ENCODE results near the gene DCLK1. TPM values are rescaled to one million over a fixed set of nuclear protein-coding genes. Genes with fewer than 3 reads are reported as not detected.

Gene DCLK1
- total and polyA plus RNA-seq, 10 of the 15 experiments (the other 5 are each of a cell fraction or from before 2014, with no cell fraction given) = not detected

GRCh38 chr13:36154567-36155291, 23.5 kb upstream of the DCLK1 start (continued):
- TF ChIP-seq E2F4 (IDR thresholded peaks at IDR 0.05; ENCODE audit: low read depth, low read length) (no peak), CBFB (IDR thresholded peaks at IDR 0.05; ENCODE audit: low read depth) (no peak), CHD1 (IDR thresholded peaks at IDR 0.05; ENCODE audit: low read depth, low read length) (no peak), HDAC2 (IDR thresholded peaks at IDR 0.05) (no peak)

- Histone ChIP-seq H3K79me2 (ENCODE audit: control insufficient read depth, insufficient read depth, low read length) (no peaks in the 10 kb centered on the region), H2AFZ (ENCODE audit: control insufficient read depth, low read depth, low read length) (no peak overlapping the region), H3K27me3 (replicated peaks in 1 of 2; ENCODE audit: control insufficient read depth in 2 of 2, insufficient read depth in 2 of 2, low read length in 1 of 2) (no peaks in the 10 kb centered on the region), H3K27ac (ENCODE audit: control insufficient read depth, insufficient read depth) (no peak overlapping the region), H3K4me1 (ENCODE audit: control insufficient read depth, insufficient read depth, low read length) (no peaks in the 10 kb centered on the region), H3K9ac (ENCODE audit: control insufficient read depth, insufficient read depth, low read length) (no peak overlapping the region), H3K4me2 (ENCODE audit: control insufficient read depth, insufficient read depth) (no peak overlapping the region), H3K36me3 (ENCODE audit: control insufficient read depth in 2 of 2, insufficient read depth in 2 of 2, low read length in 1 of 2) (no peaks in the 10 kb centered on the region), H4K20me1 (ENCODE audit: control insufficient read depth, insufficient read depth) (no peaks in the 10 kb centered on the region), H3K9me3 (replicated peaks; ENCODE audit: control insufficient read depth, insufficient read depth, low read length) (no peaks in the 10 kb centered on the region), H3K4me3 (no peak overlapping the region)
- ChIA-PET SMC1A (ENCODE audit: uncharacterized antibody, unreplicated experiment) (no interaction called here), RAD21 (ENCODE audit: unreplicated experiment) (no interaction called here), CTCF (no interaction called here), POLR2A (no interaction called here)
- intact Hi-C loops (cut with micrococcal nuclease; ENCODE audit: unreplicated experiment) = no loop called here
- no peak for FAIRE-seq
- no peak for ATAC-seq
- WGBS (ENCODE audit: insufficient coverage, insufficient replicate concordance, low lambda C conversion rate, missing lambda C conversion rate) = 9% methylated on average over 1 of the region's 1 CpG
- no TSS peak for BruUV-seq (replicated peaks)
- in situ Hi-C loops (cut with MboI) = no loop called here
- no peak for DNase-seq (ENCODE audit: low read depth, low spot score)
- TF ChIP-seq NRF1 (conservative IDR thresholded peaks at IDR 0.05; ENCODE audit: low read depth, low read length) (no peak), MTA3 (IDR thresholded peaks at IDR 0.05; ENCODE audit: borderline replicate concordance, low read length) (no peak), BCLAF1 (IDR thresholded peaks at IDR 0.05) (no peak), YBX1 (IDR thresholded peaks at IDR 0.05) (no peak), CBX3 (IDR thresholded peaks at IDR 0.05; ENCODE audit: borderline replicate concordance, low read depth) (no peak), FOXK2 (IDR thresholded peaks at IDR 0.05) (no peak), ZNF207 (IDR thresholded peaks at IDR 0.05; ENCODE audit: borderline replicate concordance) (no peak), SMAD5 (IDR thresholded peaks at IDR 0.05; ENCODE audit: low read depth) (no peak), TBL1XR1 (IDR thresholded peaks at IDR 0.05; ENCODE audit: low read depth, low read length) (no peak), STAT3 (IDR thresholded peaks at IDR 0.05; ENCODE audit: low read depth, low read length) (no peak), CBFB (IDR thresholded peaks at IDR 0.05; ENCODE audit: low read depth) (no peak), EGR1 (IDR thresholded peaks at IDR 0.05; ENCODE audit: borderline replicate concordance in 1 of 2, low read depth in 2 of 2, low read length in 2 of 2) (no peak), PKNOX1 (IDR thresholded peaks at IDR 0.05) (no peak)
These were observed 20.4 kb upstream of the DCLK1 start for GRCh38 chr13:36151591-36151990.
